GM19043 (cell line): ENCODE results near the gene ABCF2.
A peak's percentile ranks its signal among the peaks of the same experiment; 100 is the strongest.

Experiments used
- ATAC-seq: cut with Tn5 transposase; IDR thresholded peaks from one replicate; pipeline ENCODE4 v1.9.1; 2021; ENCODE audit warnings: low read depth; ENCODE audit not compliant: unreplicated experiment

ABCF2 gene

DNA sequence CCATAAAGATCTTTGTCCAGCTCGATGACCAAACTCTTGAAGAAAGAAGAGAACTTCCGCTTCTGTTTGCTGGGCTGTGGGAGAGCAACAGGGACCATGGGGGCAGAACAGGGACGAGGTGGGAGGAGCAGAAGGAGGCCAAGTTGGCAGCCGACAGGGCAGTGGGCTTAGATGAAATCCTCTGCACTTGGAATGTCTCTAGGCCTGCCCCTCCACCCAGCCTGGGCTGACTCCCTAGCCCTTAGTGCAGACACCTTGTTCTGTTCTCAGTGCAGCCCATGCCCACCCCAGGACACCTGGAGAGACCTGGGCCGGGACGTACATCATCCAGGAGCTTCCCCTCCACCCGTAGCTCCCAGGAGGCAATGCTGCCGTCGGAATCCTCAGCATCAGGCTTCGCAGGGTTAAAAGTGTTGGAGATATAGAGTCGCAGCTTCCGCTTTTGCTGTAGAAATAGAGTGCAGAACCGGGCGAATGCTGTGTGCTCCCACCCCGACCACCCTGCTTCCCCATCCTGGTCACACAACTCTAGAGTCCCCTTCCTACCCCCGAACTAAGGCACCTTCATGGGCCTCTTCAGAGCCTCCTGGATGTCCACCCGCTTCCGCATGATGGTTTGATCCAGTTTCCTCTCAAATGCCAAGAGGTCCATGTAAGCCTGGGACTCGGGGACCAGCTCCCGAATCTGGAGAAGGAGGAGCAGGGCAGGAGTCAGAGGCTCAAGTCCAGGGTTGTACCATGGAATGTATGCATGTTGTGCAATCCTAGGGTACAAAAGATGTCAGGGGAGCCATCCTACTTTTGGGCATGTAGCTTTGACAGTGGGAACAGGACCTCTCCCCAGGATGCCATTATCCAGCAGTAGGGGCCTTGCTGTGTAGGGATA lies 15.4 kb upstream of the ABCF2 start:
- no peak for ATAC-seq

DNA sequence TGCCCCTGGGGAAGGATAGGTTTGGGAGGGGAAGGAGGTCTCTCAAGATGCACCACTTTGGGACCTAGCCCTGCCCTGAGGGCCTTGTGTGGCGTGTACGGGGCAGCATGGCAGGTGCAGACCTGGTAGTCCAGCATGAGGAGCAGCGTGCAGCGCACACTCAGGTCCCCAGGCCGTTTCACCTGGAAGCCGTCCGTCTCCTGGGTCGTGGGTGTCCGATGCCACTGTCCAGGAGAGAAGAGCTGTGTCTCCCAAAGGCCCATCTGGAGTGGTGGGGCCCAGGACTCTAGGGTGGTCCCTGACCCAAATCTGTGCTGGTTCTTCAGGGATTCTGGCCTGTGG lies 14.7 kb upstream of the ABCF2 start:
- no peak for ATAC-seq

DNA sequence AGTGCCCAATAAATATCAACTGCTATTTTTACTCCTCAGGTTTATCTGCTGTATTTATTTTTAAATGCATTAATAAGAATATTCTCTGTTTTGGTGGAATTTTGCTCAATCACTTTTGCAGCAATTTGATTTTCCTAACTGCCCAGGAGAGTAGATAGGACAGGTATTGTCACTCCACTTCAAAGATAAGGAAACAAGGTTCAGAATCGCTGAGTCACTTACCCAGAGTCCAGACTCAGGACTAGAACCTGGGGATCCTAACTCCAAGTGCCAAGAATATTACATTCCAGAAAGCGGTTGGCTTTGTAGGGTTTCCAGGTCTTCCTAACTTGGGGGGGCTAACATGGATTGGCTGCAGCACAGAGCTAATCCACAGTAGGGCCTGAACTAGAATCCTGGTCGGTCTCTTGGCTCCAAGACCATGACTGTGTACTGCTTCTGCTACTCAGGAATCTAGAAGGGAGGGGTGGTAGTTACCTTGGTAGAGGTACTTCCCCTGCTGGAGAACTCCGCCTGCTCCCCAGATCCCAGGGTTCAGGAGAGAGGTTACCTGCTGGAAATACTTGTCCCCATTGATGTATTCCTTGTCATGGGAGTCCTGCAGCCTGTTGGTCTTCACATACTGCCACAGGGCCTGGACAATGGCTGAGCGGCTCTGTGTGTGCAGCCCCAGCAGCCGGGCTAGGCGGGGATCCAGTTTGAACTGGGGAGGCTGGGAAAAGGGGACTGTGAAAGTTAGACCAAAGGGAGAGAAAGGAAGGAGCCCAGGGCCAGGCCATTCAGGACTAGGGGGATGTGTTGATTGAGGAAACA lies 14.1 kb upstream of the ABCF2 start:
- no peak for ATAC-seq

DNA sequence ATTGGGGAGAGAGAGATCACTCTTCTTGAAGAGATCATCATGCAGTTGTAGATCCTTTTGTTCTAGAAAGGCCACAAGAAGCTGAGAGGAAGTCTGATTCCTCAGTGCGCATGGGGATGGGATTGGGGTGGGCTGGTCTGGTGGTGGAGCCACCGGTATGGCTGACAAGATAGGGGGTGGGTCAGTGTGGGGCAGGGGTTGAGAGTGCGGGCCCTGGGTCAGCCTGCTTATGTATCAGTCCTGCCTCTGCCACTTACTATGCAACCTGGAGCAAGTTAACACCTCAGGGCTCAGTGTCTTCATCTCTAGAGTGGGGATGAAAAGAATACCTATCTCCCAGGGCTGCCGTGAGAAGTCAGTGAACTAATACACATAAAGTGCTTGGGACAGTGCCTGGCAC lies 13.5 kb upstream of the ABCF2 start:
- ATAC-seq: no peak

DNA sequence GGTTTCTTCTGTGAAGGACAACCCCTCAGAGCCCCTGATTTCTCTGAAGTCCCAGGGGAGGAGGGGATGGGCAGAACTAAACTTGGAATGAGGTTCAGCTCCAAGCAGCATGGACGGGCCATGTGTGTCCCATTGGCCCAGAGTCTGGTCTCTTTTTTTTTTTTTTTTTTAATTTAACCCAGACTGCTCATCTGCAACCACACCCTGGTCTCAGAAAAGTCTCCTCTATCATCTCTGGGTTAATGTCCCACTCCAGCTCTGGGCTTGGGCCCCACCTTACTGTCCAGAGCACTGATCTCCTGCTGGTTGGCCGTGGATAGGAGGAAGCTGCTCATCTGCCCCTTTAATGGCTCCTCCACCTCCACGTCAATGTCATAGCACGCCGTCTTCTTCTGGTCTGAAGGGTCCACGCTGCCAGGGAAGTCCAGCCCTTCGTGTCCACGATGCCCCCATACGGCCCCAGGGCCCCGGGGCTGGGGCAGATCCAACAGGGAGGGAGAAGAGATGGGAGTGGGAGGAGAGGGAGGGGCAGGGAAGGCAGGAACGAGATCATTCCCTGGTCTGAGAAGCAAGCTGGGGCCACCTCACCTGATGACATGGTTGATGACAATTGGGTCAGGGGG lies 12.9 kb upstream of the ABCF2 start:
- no peak for ATAC-seq

DNA sequence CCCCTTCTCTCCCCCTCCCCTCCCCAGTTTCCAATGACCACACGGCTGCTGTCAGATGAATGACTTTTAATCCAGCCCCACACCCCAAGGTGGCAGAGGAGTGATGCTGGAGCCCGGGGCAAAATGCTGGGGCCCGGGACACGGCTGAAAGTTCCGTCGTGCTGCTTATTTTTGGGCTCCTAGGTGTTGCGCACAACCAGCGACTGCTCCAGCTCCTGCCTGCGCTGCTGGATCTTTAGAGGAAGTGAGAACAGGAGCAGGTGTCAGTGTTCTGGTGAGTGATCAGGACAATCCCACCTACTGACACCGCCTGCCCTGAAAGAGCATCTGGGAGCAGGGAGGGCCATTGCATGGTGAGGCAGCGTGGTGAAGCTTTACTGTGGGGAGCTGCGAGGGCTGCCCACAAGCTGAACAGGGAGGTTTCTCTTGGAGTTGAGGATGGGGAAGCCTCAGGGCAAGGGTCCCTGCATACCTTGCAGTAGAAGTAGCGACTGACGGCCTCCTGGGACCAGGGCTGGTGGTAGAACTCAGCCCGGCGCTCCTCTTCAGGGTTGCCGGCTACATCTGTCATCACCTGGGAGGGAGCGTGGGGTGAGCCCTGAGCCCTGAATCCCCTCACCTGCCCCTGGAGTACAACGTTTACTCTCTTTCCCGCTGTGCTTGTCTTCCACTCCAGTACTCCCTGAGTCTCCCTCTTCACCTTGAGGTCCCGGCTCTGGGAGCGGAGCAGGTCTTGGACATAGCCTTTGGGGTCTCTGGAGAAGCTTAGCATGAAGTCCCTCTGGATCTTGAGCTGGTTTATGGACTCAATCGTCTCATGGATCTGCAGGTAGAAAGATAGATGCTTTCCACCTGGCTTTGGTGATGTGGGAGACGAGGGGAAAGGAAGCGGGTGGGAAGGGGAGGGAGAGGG lies 12.2 kb upstream of the ABCF2 start:
- no peak for ATAC-seq

DNA sequence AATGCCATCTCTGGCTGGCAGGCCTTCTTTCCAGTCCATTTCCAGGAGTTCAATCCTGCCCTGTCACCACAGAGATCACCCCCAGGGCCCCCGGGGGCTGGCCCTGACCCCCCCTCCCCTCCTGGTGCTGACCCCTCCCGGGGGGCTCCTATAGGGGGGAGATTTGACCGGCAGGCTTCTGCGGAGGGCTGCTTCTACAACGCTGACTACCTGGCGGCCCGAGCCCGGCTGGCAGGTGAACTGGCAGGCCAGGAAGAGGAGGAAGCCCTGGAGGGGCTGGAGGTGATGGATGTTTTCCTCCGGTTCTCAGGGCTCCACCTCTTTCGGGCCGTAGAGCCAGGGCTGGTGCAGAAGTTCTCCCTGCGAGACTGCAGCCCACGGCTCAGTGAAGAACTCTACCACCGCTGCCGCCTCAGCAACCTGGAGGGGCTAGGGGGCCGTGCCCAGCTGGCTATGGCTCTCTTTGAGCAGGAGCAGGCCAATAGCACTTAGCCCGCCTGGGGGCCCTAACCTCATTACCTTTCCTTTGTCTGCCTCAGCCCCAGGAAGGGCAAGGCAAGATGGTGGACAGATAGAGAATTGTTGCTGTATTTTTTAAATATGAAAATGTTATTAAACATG lies 11.3 kb upstream of the ABCF2 start:
- ATAC-seq: no peak

DNA sequence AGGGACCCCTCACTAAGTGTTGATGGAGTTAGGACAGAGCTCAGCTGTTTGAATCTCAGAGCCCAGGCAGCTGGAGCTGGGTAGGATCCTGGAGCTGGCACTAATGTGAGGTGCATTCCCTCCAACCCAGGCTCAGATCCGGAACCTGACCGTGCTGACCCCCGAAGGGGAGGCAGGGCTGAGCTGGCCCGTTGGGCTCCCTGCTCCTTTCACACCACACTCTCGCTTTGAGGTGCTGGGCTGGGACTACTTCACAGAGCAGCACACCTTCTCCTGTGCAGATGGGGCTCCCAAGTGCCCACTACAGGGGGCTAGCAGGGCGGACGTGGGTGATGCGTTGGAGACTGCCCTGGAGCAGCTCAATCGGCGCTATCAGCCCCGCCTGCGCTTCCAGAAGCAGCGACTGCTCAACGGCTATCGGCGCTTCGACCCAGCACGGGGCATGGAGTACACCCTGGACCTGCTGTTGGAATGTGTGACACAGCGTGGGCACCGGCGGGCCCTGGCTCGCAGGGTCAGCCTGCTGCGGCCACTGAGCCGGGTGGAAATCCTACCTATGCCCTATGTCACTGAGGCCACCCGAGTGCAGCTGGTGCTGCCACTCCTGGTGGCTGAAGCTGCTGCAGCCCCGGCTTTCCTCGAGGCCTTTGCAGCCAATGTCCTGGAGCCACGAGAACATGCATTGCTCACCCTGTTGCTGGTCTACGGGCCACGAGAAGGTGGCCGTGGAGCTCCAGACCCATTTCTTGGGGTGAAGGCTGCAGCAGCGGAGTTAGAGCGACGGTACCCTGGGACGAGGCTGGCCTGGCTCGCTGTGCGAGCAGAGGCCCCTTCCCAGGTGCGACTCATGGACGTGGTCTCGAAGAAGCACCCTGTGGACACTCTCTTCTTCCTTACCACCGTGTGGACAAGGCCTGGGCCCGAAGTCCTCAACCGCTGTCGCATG lies 10.5 kb upstream of the ABCF2 start:
- no peak for ATAC-seq

DNA sequence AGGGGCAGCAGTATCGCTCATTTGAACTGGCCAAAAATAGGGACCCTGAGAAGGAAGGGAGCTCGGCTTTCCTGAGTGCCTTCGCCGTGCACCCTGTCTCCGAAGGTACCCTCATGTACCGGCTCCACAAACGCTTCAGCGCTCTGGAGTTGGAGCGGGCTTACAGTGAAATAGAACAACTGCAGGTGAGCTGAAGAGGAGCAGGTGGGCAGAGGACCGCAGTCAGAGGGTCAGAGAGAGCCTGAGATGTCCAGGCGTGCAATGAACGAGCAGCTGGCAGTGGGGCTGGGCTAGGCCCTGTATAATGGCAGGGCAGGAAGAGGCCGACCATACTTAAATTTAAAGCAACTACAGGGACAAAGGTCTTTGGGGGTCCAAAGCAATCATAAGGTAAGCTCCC lies 9.4 kb upstream of the ABCF2 start:
- no peak for ATAC-seq

DNA sequence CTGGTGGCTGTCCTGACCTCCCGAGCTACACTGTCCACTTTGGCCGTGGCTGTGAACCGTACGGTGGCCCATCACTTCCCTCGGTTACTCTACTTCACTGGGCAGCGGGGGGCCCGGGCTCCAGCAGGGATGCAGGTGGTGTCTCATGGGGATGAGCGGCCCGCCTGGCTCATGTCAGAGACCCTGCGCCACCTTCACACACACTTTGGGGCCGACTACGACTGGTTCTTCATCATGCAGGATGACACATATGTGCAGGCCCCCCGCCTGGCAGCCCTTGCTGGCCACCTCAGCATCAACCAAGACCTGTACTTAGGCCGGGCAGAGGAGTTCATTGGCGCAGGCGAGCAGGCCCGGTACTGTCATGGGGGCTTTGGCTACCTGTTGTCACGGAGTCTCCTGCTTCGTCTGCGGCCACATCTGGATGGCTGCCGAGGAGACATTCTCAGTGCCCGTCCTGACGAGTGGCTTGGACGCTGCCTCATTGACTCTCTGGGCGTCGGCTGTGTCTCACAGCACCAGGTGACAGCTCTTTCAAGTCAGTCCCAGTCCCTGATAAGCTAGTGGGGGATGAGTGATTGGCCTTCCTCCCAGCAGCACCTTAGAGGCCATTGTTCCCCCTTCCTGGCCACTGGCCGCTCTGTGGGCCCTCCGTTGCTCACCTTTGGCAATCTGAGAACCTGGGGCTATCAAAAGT lies 8.2 kb upstream of the ABCF2 start:
- ATAC-seq: no peak

DNA sequence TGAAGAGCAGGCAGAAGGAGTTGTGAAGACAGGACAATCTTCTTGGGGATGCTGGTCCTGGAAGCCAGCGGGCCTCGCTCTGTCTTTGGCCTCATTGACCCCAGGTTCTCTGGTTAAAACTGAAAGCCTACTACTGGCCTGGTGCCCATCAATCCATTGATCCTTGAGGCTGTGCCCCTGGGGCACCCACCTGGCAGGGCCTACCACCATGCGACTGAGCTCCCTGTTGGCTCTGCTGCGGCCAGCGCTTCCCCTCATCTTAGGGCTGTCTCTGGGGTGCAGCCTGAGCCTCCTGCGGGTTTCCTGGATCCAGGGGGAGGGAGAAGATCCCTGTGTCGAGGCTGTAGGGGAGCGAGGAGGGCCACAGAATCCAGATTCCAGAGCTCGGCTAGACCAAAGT lies 6.8 kb upstream of the ABCF2 start:
- ATAC-seq: no peak

DNA sequence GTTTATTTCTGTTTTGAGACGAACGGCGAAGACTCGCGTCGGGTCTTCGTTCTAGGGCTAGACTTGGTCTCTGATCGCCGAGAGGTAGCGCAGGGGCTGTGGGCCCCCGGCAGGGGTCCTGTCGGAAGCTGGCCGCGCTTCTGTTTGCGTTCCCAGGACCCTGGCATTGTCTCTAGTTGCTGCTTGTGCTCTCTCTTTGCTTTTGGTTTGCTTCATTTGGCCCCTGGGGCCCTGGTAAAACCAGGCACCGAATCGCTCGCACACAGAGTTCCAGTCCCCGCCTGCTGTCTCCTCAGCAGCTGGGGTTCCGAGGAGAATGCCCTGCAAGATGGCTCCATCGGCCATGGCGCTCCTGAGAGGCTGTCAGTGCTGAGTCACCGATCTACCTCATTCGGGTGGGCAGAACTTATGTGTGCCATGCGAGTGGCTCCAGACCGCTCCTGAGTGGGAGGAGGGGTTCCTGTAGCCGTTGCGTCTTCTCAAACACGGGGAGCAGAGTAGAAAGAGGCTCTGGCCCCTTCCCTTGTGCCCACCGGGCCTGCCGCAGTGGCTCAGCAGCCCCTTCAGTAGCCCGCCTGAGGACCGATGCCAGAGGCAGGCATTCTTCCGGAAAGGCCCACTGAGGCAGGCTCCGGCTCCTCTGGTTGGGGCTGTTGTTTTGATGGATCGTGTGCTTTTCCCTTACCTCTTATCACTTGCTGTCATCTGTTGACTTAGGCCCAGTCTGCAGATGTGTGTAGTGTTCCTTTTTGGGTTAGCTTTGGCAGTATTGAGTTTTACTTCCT lies 6.1 kb upstream of the ABCF2 start:
- peak; percentile 26 for ATAC-seq

DNA sequence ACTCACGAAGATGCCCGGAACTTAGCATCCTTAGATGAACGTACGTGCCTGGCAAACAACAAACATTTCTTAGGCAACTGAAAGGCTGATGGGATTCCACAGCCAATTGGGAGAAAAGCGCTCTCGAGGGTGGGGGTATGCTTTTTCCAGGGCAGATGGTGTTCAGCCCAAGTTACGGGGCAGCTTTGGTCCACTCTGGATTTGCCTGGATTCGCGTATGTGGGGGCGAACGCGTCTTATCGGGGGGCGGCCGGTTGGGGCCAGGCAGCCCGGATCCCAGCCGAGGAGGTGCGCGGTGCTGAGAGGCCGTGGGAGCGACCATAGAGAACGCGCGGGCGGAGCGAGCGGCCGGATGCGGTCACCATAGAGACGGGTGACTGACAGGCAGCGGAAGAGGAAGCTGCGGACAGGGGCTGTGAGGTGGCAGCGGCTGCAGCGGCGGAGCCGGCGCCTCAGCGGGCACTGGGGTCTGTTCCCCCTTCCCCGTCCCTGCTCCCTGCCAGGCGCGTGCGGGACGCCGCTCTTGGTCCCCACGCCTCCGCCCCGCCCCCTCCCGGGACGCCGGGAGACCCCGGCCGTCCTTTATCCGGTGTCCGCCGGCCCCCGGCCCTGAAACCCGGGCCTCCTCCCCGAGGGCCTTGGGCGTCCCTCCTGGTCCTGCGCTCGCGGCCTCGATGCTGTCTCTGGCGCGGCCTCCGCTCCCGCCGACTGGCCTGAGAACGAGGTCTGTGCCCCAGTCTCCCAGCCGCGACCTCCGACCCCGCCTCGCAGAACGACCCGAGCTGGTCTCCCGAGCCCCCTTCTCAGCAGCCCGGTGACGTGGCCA lies 5.3 kb upstream of the ABCF2 start, which contains the start of gene CHPF2:
Gene CHPF2 (plus strand): TSS at position 393 of the 826 bp plus-strand sequence. CDS start 1,529 bp downstream, outside the sequence.
- peak; percentile 97 for ATAC-seq

DNA sequence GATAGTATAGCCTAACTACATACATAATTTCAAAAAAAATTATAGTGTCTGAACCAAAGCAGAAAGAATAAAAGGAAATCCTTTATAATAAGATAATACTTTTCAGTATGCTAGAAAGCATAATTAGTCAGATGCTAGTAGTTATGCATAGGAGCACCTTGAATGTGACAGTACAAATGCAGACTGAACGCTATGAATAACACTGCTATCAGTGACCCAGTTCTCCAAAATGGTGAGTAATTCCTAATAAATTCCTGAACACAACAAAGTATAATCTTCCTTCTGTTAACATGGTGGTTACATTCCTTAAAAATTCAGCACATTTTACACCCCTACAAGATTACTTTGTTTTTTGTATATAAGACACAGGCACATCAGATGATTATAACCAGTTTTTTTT lies 4.1 kb upstream of the ABCF2 start:
- no peak for ATAC-seq

DNA sequence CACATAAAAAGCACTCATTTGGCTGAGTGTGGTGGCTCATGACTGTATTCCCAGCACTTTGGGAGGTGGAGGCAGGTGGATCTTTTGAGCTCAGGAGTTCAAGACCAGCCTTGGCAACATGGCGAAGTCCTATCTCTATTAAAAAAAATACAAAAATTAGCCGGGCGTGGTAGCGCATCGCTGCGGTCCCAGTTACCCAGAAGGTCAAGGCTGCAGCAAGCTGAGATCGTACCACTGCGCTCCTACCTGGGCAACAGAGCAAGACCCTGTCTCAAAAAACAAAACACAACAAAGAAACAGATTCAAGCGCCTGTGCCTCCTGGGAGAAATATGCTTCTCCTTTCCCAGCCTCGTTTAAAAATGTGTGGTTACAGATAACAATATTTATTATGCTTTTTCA lies 2.2 kb upstream of the ABCF2 start:
- ATAC-seq: no peak

DNA sequence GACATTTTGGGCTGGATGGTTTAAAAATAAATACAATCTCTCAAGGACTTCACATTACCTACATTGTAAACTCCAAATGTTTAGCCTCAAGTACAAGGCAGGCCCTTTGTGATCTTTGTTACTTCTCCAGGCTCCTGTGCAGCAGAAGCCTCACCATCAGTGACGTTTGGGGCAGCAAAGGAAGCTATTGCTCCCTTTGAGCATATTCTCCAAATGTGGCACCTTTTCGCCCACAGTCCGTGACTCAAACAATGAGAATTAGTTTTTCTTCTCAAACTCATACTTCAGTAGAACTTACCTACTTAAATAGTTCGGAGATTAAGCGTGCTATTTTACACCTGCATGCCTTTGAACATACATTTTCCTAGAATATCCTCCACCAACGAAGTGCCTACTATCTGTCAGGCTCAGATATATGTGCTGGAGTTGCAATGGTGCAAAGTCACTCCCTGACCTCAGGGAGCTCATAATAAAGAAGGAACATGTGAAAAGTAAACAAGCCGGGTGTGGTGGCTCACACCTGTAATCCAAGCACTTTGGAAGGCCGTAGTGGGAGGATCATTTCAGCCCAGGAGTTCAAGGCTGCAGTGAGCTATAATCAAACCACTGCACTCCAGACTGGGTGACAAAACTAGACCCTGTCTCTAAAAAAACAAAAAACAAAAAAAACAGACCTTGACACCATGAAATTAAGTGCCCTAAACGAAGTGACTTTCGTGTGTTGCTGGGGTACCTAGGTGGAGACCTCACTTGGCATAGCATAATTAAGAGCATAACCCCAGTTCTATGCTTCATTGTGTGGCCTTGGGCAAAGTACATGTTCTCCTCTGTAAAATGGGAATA lies 1.2 kb upstream of the ABCF2 start:
- no peak for ATAC-seq
